ENCODE measurements around the gene GMPPB.

GMPPB gene

GRCh38 chr3:49724586-49724985 lies 835 bp upstream of the GMPPB start:
- Histone ChIP-seq H2AFZ (ENCODE audit: low read length) (peak overlapping the region; percentile 76; the same call in 1 of the 2 replicates), H3K79me2 (ENCODE audit: low read length) (peaks cover 29% of the 10 kb centered on the region), H4K20me1 (ENCODE audit: insufficient read depth, low read length) (no peaks in the 10 kb centered on the region), H3K9me3 (replicated peaks; ENCODE audit: insufficient read depth, low read length) (no peaks in the 10 kb centered on the region), H3K9me2 (replicated peaks; ENCODE audit: insufficient read depth, low read length) (no peaks in the 10 kb centered on the region), H3K4me1 (ENCODE audit: low read length) (peaks cover 14% of the 10 kb centered on the region), H3K36me3 (replicated peaks; ENCODE audit: insufficient read depth, low read length) (no peaks in the 10 kb centered on the region), H3K27me3 (replicated peaks; ENCODE audit: insufficient read depth, low read length) (no peaks in the 10 kb centered on the region), H3F3A (ENCODE audit: insufficient read depth, low read length) (peaks cover 16% of the 10 kb centered on the region), H3K4me2 (ENCODE audit: low read depth, low read length) (peak overlapping the region; percentile 96), H3K4me3 (ENCODE audit: low read length) (peak overlapping the region; percentile 99), H3K27ac (ENCODE audit: low read length) (peak overlapping the region; percentile 99), H3K9ac (ENCODE audit: low read length) (peak overlapping the region; percentile 100)
- DNase-seq = peak; percentile 60
- no peak for TF ChIP-seq EZH2phosphoT487 (IDR thresholded peaks at IDR 0.05; ENCODE audit: low read length)
- no peak for TF ChIP-seq EZH2 (optimal IDR thresholded peaks at IDR 0.05; ENCODE audit: low read depth, low read length)
- TF ChIP-seq CTCF (IDR thresholded peaks at IDR 0.05; ENCODE audit: low read length) = no peak

- DNase-seq = peak; percentile 73
- TF ChIP-seq EZH2phosphoT487 (IDR thresholded peaks at IDR 0.05; ENCODE audit: low read length) = no peak
- peak overlapping the region; percentile 87 for H2AFZ ChIP-seq (ENCODE audit: low read length)
Observed at GRCh38 chr3:49723296-49723627, 489 bp downstream of the GMPPB start.

GRCh38 chr3:49722896-49723295 lies 855 bp downstream of the GMPPB start:
- H3K9me3 ChIP-seq (replicated peaks; ENCODE audit: insufficient read depth, low read length) = no peaks in the 10 kb centered on the region
- H4K20me1 ChIP-seq (ENCODE audit: insufficient read depth, low read length) = no peaks in the 10 kb centered on the region
- no peaks in the 10 kb centered on the region for H3K9me2 ChIP-seq (replicated peaks; ENCODE audit: insufficient read depth, low read length)
- H2AFZ ChIP-seq (ENCODE audit: low read length) = peak overlapping the region; percentile 87
- TF ChIP-seq EZH2phosphoT487 (IDR thresholded peaks at IDR 0.05; ENCODE audit: low read length) (no peak), EZH2 (optimal IDR thresholded peaks at IDR 0.05; ENCODE audit: low read depth, low read length) (no peak), CTCF (IDR thresholded peaks at IDR 0.05; ENCODE audit: low read length) (no peak)
- H3K4me1 ChIP-seq (ENCODE audit: low read length) = peaks cover 14% of the 10 kb centered on the region
- H3K4me3 ChIP-seq (ENCODE audit: low read length) = peak overlapping the region; percentile 99
- H3F3A ChIP-seq (ENCODE audit: insufficient read depth, low read length) = peaks cover 16% of the 10 kb centered on the region
- H3K27ac ChIP-seq (ENCODE audit: low read length) = peak overlapping the region; percentile 99
- H3K36me3 ChIP-seq (replicated peaks; ENCODE audit: insufficient read depth, low read length) = no peaks in the 10 kb centered on the region
- peak overlapping the region; percentile 79 for H3K4me2 ChIP-seq (ENCODE audit: low read depth, low read length)
- no peak for DNase-seq
- H3K9ac ChIP-seq (ENCODE audit: low read length) = peak overlapping the region; percentile 100
- H3K79me2 ChIP-seq (ENCODE audit: low read length) = peaks cover 29% of the 10 kb centered on the region
- H3K27me3 ChIP-seq (replicated peaks; ENCODE audit: insufficient read depth, low read length) = no peaks in the 10 kb centered on the region

More at GRCh38 chr3:49723296-49723627, 489 bp downstream of the GMPPB start:
- H3K79me2 ChIP-seq (ENCODE audit: low read length) = peaks cover 29% of the 10 kb centered on the region
- peak overlapping the region; percentile 99 for H3K27ac ChIP-seq (ENCODE audit: low read length)
- H3K9me2 ChIP-seq (replicated peaks; ENCODE audit: insufficient read depth, low read length) = no peaks in the 10 kb centered on the region
- H3K4me2 ChIP-seq (ENCODE audit: low read depth, low read length) = peak overlapping the region; percentile 79
- H3K36me3 ChIP-seq (replicated peaks; ENCODE audit: insufficient read depth, low read length) = no peaks in the 10 kb centered on the region
- peak overlapping the region; percentile 100 for H3K9ac ChIP-seq (ENCODE audit: low read length)
- peak overlapping the region; percentile 99 for H3K4me3 ChIP-seq (ENCODE audit: low read length)
- no peaks in the 10 kb centered on the region for H3K9me3 ChIP-seq (replicated peaks; ENCODE audit: insufficient read depth, low read length)
- peaks cover 14% of the 10 kb centered on the region for H3K4me1 ChIP-seq (ENCODE audit: low read length)
- no peaks in the 10 kb centered on the region for H3K27me3 ChIP-seq (replicated peaks; ENCODE audit: insufficient read depth, low read length)
- H4K20me1 ChIP-seq (ENCODE audit: insufficient read depth, low read length) = no peaks in the 10 kb centered on the region
- peaks cover 16% of the 10 kb centered on the region for H3F3A ChIP-seq (ENCODE audit: insufficient read depth, low read length)

All from MM.1S (cell line).